Upper lobe of left lung (tissue), 4 donors: ENCODE results near the gene RASA4.
"Not testable (repeated sequence)": the region's sequence is repeated elsewhere in the genome, so short reads cannot be mapped to it uniquely, and the experiment has no call there.

ENCODE experiments used
- POLR2A ChIP-seq, 4 donors: fragments of 450-650 bp; IDR thresholded peaks; one replicate each; pipeline ENCODE4 v1.5.1; 2016 to 2017; ENCODE audit warnings: antibody characterized with exemption in 4 of 4, mild to moderate bottlenecking in 2 of 4
- TF ChIP-seq, protein P1 (sequence below), 6 experiments: fragments of 450-650 bp in 4 of 6; fragments of 200-600 bp in 2 of 6; sonication (generic) in 2 of 6; IDR thresholded peaks; one replicate each; pipeline ENCODE4 v1.5.1; 2016 to 2019; ENCODE audit warnings: antibody characterized with exemption in 6 of 6

DNA sequence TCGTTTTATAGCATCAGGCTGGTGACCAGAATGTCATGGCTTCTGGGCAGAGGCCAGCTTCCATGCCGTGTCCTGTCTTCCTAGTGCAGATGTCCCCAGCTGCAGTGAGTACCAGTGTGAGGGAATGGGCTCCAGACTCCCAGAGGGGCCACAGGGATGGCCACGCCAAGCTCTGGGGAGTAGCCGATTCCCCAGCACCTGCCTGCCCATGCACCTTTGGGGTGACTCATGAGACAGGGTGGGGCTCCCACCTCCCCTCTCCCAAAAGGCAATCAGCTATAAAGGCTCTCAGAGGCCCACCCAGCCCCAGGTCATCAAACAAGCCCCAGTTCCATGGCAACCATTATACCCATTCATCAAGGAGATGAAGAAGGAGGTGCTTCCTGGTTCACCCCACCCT lies 33.4 kb upstream of the RASA4 start, which contains the start of gene SPDYE2B:
- TF ChIP-seq, protein P1, sequence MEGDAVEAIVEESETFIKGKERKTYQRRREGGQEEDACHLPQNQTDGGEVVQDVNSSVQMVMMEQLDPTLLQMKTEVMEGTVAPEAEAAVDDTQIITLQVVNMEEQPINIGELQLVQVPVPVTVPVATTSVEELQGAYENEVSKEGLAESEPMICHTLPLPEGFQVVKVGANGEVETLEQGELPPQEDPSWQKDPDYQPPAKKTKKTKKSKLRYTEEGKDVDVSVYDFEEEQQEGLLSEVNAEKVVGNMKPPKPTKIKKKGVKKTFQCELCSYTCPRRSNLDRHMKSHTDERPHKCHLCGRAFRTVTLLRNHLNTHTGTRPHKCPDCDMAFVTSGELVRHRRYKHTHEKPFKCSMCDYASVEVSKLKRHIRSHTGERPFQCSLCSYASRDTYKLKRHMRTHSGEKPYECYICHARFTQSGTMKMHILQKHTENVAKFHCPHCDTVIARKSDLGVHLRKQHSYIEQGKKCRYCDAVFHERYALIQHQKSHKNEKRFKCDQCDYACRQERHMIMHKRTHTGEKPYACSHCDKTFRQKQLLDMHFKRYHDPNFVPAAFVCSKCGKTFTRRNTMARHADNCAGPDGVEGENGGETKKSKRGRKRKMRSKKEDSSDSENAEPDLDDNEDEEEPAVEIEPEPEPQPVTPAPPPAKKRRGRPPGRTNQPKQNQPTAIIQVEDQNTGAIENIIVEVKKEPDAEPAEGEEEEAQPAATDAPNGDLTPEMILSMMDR (IDR thresholded peaks at IDR 0.05), result not testable (repeated sequence)
- not testable (repeated sequence) for TF ChIP-seq POLR2A (IDR thresholded peaks at IDR 0.05)
